ENCODE measurements around the gene PRKD2.
"Not testable (repeated sequence)": the region's sequence is repeated elsewhere in the genome, so short reads cannot be mapped to it uniquely, and the experiment has no call there.

The PRKD2 gene

GRCh38 chr19:46717034-46717715, at the start of gene PRKD2:
Gene PRKD2, minus strand, starts transcription at chr19:46717114. Its CDS starts 744 bp downstream, at chr19:46716370.
- DNase-seq (ENCODE audit: low read depth) = peak; percentile 81
- peak within 1 kb of the TSS; percentile 81 for H3K4me3 ChIP-seq (ENCODE audit: low read depth, low read length)
- no peak for TF ChIP-seq CTCF (conservative IDR thresholded peaks at IDR 0.05; ENCODE audit: low read depth, low read length)

- no peak for DNase-seq (ENCODE audit: low read depth)
- no peak for TF ChIP-seq CTCF (conservative IDR thresholded peaks at IDR 0.05; ENCODE audit: low read depth, low read length)
- H3K4me3 ChIP-seq (ENCODE audit: low read depth, low read length) = no peak overlapping the region
These were observed 47.9 kb upstream of the PRKD2 start for GRCh38 chr19:46764817-46765291.

GRCh38 chr19:46762245-46762890, 45.5 kb upstream of the PRKD2 start:
- H3K4me3 ChIP-seq (ENCODE audit: low read depth, low read length) = no peak overlapping the region
- TF ChIP-seq CTCF (conservative IDR thresholded peaks at IDR 0.05; ENCODE audit: low read depth, low read length) = no peak
- DNase-seq (ENCODE audit: low read depth) = no peak

GRCh38 chr19:46761418-46761831, 44.5 kb upstream of the PRKD2 start:
- no peak for TF ChIP-seq CTCF (conservative IDR thresholded peaks at IDR 0.05; ENCODE audit: low read depth, low read length)
- H3K4me3 ChIP-seq (ENCODE audit: low read depth, low read length) = no peak overlapping the region
- DNase-seq (ENCODE audit: low read depth) = peak; percentile 93

GRCh38 chr19:46760897-46761296, 44.0 kb upstream of the PRKD2 start:
- H3K4me3 ChIP-seq (ENCODE audit: low read depth, low read length) = not testable (repeated sequence)
- DNase-seq (ENCODE audit: low read depth) = peak; percentile 65

- no peak for TF ChIP-seq CTCF (conservative IDR thresholded peaks at IDR 0.05; ENCODE audit: low read depth, low read length)
- no peak for DNase-seq (ENCODE audit: low read depth)
- H3K4me3 ChIP-seq (ENCODE audit: low read depth, low read length) = no peak overlapping the region
These were observed 43.4 kb upstream of the PRKD2 start for GRCh38 chr19:46760363-46760762.

- peak; percentile 97 for DNase-seq (ENCODE audit: low read depth)
- H3K4me3 ChIP-seq (ENCODE audit: low read depth, low read length) = no peak overlapping the region
- TF ChIP-seq CTCF (conservative IDR thresholded peaks at IDR 0.05; ENCODE audit: low read depth, low read length) = no peak
These were observed 43.0 kb upstream of the PRKD2 start for GRCh38 chr19:46759817-46760333.

All from choroid plexus epithelial cell (primary cell).